ENCODE measurements around the gene PKD1L1.

DNA sequence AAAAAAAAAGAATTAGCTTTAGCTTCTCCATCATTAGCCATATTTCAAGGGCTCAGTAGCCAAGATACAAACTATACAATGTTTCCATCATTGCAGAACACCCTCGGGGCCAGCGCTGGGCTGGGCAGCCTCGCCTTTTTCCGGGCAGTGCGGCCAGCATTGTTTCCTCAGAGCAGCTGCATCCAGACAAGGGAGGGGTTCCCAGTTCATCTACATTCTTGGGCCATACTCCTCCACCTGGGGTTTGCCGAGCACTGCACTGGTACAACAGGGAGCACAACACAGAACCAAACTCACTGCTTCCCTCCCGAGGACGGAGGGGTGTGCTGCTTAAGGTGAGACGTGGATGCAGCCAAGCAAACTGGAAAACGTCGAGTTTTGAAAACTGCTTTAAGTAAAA, 2.4 kb upstream of the PKD1L1 start:
- TF ChIP-seq, protein P1, sequence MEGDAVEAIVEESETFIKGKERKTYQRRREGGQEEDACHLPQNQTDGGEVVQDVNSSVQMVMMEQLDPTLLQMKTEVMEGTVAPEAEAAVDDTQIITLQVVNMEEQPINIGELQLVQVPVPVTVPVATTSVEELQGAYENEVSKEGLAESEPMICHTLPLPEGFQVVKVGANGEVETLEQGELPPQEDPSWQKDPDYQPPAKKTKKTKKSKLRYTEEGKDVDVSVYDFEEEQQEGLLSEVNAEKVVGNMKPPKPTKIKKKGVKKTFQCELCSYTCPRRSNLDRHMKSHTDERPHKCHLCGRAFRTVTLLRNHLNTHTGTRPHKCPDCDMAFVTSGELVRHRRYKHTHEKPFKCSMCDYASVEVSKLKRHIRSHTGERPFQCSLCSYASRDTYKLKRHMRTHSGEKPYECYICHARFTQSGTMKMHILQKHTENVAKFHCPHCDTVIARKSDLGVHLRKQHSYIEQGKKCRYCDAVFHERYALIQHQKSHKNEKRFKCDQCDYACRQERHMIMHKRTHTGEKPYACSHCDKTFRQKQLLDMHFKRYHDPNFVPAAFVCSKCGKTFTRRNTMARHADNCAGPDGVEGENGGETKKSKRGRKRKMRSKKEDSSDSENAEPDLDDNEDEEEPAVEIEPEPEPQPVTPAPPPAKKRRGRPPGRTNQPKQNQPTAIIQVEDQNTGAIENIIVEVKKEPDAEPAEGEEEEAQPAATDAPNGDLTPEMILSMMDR (optimal IDR thresholded peaks at IDR 0.05 in 1 of 3, IDR thresholded peaks at IDR 0.05 in 1 of 3, conservative IDR thresholded peaks at IDR 0.05 in 1 of 3; ENCODE audit: extremely low read depth in 1 of 3, insufficient read depth in 2 of 3, low read length in 3 of 3): peak in 1 of 3 experiments; percentile 6
- no peak for TF ChIP-seq EZH2 (IDR thresholded peaks at IDR 0.05; ENCODE audit: low read length)
